ENCODE measurements around the gene DLGAP4.

DLGAP4 gene

GRCh38 chr20:36441416-36441815, 135.3 kb downstream of the DLGAP4 start:
- no peak for DNase-seq (ENCODE audit: extremely low read depth, insufficient read length)
- TF ChIP-seq, protein P1, sequence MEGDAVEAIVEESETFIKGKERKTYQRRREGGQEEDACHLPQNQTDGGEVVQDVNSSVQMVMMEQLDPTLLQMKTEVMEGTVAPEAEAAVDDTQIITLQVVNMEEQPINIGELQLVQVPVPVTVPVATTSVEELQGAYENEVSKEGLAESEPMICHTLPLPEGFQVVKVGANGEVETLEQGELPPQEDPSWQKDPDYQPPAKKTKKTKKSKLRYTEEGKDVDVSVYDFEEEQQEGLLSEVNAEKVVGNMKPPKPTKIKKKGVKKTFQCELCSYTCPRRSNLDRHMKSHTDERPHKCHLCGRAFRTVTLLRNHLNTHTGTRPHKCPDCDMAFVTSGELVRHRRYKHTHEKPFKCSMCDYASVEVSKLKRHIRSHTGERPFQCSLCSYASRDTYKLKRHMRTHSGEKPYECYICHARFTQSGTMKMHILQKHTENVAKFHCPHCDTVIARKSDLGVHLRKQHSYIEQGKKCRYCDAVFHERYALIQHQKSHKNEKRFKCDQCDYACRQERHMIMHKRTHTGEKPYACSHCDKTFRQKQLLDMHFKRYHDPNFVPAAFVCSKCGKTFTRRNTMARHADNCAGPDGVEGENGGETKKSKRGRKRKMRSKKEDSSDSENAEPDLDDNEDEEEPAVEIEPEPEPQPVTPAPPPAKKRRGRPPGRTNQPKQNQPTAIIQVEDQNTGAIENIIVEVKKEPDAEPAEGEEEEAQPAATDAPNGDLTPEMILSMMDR (IDR thresholded peaks at IDR 0.05; ENCODE audit: insufficient read depth, low read length, poor library complexity, severe bottlenecking), result no peak
- H3K27me3 ChIP-seq (replicated peaks; ENCODE audit: control insufficient read depth, insufficient read depth, low read length), result no peaks in the 10 kb centered on the region; the same call in 1 of the 2 replicates
- H3K36me3 ChIP-seq (ENCODE audit: control insufficient read depth, insufficient read depth, low read length), result no peaks in the 10 kb centered on the region
- no peak overlapping the region for H3K4me3 ChIP-seq (replicated peaks; ENCODE audit: low read depth, low read length)

DNA sequence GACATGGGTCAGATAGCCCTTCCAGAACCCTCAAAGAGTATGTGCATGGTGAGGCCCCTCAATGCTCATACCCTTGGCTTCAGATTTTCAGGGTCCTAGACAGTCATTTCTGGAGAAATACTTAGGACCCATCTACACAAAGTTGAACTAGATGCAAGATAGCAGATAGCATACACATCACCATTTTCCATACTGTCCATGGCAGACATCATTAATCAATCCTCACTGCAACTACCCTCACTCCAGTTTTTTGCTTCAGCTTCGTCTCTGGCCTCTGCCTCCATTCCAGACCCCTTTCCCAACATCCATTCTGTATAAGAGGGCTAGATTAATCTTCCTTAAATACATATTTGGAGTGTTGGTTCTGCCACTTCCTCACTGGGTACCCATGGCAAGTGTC, 139.7 kb downstream of the DLGAP4 start:
- H3K27me3 ChIP-seq (replicated peaks; ENCODE audit: control insufficient read depth, insufficient read depth, low read length), result no peaks in the 10 kb centered on the region
- TF ChIP-seq, protein P1 (IDR thresholded peaks at IDR 0.05; ENCODE audit: insufficient read depth, low read length, poor library complexity, severe bottlenecking), result no peak
- DNase-seq (ENCODE audit: extremely low read depth, insufficient read length), result no peak
- H3K4me3 ChIP-seq (replicated peaks; ENCODE audit: low read depth, low read length), result no peak overlapping the region
- H3K36me3 ChIP-seq (ENCODE audit: control insufficient read depth, insufficient read depth, low read length), result no peaks in the 10 kb centered on the region

GRCh38 chr20:36446557-36446956, 140.4 kb downstream of the DLGAP4 start:
- H3K27me3 ChIP-seq (replicated peaks; ENCODE audit: control insufficient read depth, insufficient read depth, low read length), result no peaks in the 10 kb centered on the region
- DNase-seq (ENCODE audit: extremely low read depth, insufficient read length), result no peak
- no peaks in the 10 kb centered on the region for H3K36me3 ChIP-seq (ENCODE audit: control insufficient read depth, insufficient read depth, low read length)
- H3K4me3 ChIP-seq (replicated peaks; ENCODE audit: low read depth, low read length), result no peak overlapping the region
- TF ChIP-seq, protein P1 (IDR thresholded peaks at IDR 0.05; ENCODE audit: insufficient read depth, low read length, poor library complexity, severe bottlenecking), result no peak

DNA sequence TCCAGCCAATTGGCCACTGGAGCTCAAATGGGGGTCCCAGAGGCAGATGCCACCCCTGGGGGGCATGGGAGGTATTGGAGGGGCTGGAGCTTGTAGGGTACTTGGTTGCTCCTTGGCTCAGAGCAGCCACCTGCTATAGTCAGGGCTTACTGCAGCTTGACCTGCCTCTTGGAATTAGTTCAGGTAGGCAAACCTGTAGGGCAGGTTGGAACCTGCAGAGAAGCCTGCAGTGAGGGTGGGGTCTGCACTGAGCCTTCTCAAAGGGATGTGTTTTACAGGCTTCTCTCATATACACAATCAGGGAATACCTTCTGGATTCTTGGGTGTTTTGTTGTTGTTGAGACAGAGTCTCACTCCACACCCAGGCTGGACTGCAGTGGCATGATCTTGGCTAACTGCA, 141.0 kb downstream of the DLGAP4 start:
- Histone ChIP-seq H3K27me3 (replicated peaks; ENCODE audit: control insufficient read depth, insufficient read depth, low read length) (no peaks in the 10 kb centered on the region), H3K4me3 (replicated peaks; ENCODE audit: low read depth, low read length) (no peak overlapping the region), H3K36me3 (ENCODE audit: control insufficient read depth, insufficient read depth, low read length) (no peaks in the 10 kb centered on the region)
- no peak for DNase-seq (ENCODE audit: extremely low read depth, insufficient read length)
- TF ChIP-seq, protein P1 (IDR thresholded peaks at IDR 0.05; ENCODE audit: insufficient read depth, low read length, poor library complexity, severe bottlenecking), result no peak

DNA sequence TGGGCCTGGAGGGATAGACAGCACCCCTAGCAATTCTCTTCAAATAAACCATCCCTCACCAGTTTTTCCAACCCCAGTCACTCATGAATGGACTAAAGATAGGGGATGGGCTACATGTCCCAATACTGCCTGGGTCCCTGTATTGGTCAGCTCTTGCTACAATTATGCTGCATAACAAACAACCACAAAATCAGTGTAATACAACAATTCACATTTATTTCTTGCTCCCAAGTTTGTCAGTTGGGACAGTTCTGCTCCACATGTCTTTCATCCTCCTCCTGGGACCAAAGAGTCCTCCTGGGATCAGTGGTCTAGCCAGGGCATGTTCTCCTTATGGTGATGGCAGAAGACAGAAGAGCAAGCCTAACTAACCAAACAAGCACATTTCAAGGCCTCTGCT, 143.5 kb downstream of the DLGAP4 start:
- TF ChIP-seq, protein P1 (IDR thresholded peaks at IDR 0.05; ENCODE audit: insufficient read depth, low read length, poor library complexity, severe bottlenecking), result no peak
- no peaks in the 10 kb centered on the region for H3K36me3 ChIP-seq (ENCODE audit: control insufficient read depth, insufficient read depth, low read length)
- no peaks in the 10 kb centered on the region; the same call in 1 of the 2 replicates for H3K27me3 ChIP-seq (replicated peaks; ENCODE audit: control insufficient read depth, insufficient read depth, low read length)
- H3K4me3 ChIP-seq (replicated peaks; ENCODE audit: low read depth, low read length), result no peak overlapping the region
- no peak for DNase-seq (ENCODE audit: extremely low read depth, insufficient read length)

- no peaks in the 10 kb centered on the region for H3K36me3 ChIP-seq (ENCODE audit: control insufficient read depth, insufficient read depth, low read length)
- H3K27me3 ChIP-seq (replicated peaks; ENCODE audit: control insufficient read depth, insufficient read depth, low read length), result no peaks in the 10 kb centered on the region; the same call in 1 of the 2 replicates
- TF ChIP-seq, protein P1 (IDR thresholded peaks at IDR 0.05; ENCODE audit: insufficient read depth, low read length, poor library complexity, severe bottlenecking), result no peak
- H3K4me3 ChIP-seq (replicated peaks; ENCODE audit: low read depth, low read length), result no peak overlapping the region
- DNase-seq (ENCODE audit: extremely low read depth, insufficient read length), result no peak
These were observed 148.2 kb downstream of the DLGAP4 start for GRCh38 chr20:36454332-36454697.
